ENCODE measurements around the gene MRC2. TPM values are rescaled to one million over a fixed set of nuclear protein-coding genes. Genes with fewer than 3 reads are reported as not detected.
"Not testable (repeated sequence)": the region's sequence is repeated elsewhere in the genome, so short reads cannot be mapped to it uniquely, and the experiment has no call there.

MRC2 gene
- total and polyA plus RNA-seq, 2 donors = 45.1 to 206 TPM

DNA sequence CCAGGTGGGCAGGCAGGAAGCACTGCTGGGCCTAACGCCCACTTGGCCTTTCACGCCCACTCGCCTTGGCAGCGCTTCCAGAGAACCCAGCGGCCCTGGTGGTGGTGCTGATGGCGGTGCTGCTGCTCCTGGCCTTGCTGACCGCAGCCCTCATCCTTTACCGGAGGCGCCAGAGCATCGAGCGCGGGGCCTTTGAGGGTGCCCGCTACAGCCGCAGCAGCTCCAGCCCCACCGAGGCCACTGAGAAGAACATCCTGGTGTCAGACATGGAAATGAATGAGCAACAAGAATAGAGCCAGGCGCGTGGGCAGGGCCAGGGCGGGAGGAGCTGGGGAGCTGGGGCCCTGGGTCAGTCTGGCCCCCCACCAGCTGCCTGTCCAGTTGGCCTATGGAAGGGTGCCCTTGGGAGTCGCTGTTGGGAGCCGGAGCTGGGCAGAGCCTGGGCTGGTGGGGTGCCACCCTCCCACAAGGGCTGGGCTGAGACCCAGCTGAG, 64.7 kb downstream of the MRC2 start:
- DNase-seq (ENCODE audit: extremely low spot score) = no peak
- no peak overlapping the region for H3K27ac ChIP-seq (ENCODE audit: low read depth)
- no peaks in the 10 kb centered on the region for H3K36me3 ChIP-seq (ENCODE audit: insufficient read depth)
- 93% methylated on average over 20 of the region's 20 CpGs for WGBS
- no peak overlapping the region for H3K4me3 ChIP-seq (ENCODE audit: low read depth, low read length)
- H3K4me1 ChIP-seq (ENCODE audit: insufficient read depth) = no peaks in the 10 kb centered on the region

DNA sequence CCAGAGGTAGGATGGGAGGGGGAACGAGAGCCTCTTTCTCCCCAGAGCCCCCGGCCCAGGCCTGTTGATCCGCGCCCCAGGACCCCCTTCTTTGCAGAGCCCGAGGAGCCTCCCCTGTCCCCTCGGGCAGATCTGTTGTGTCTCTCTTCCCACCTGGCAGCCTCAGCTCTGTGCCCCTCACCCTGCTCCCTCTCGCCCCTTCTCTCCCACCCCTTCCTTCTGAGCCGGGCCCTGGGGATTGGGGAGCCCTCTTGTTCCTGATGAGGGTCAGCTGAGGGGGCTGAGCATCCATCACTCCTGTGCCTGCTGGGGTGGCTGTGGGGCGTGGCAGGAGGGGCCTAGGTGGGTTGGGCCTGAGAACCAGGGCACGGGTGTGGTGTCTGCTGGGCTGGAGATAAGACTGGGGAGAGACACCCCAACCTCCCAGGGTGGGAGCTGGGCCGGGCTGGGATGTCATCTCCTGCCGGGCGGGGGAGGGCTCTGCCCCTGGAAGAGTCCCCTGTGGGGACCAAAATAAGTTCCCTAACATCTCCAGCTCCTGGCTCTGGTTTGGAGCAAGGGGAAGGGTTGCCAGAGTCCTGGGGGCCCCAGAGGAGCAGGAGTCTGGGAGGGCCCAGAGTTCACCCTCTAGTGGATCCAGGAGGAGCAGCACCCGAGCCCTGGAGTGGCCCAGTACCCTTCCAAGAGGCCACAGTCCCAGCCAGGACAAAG, 65.4 kb downstream of the MRC2 start:
- WGBS = 73% methylated on average over 14 of the region's 14 CpGs
- no peaks in the 10 kb centered on the region for H3K36me3 ChIP-seq (ENCODE audit: insufficient read depth)
- H3K4me1 ChIP-seq (ENCODE audit: insufficient read depth) = no peaks in the 10 kb centered on the region
- no peak for DNase-seq (ENCODE audit: extremely low spot score)
- no peak overlapping the region for H3K4me3 ChIP-seq (ENCODE audit: low read depth, low read length)
- H3K27ac ChIP-seq (ENCODE audit: low read depth) = no peak overlapping the region

DNA sequence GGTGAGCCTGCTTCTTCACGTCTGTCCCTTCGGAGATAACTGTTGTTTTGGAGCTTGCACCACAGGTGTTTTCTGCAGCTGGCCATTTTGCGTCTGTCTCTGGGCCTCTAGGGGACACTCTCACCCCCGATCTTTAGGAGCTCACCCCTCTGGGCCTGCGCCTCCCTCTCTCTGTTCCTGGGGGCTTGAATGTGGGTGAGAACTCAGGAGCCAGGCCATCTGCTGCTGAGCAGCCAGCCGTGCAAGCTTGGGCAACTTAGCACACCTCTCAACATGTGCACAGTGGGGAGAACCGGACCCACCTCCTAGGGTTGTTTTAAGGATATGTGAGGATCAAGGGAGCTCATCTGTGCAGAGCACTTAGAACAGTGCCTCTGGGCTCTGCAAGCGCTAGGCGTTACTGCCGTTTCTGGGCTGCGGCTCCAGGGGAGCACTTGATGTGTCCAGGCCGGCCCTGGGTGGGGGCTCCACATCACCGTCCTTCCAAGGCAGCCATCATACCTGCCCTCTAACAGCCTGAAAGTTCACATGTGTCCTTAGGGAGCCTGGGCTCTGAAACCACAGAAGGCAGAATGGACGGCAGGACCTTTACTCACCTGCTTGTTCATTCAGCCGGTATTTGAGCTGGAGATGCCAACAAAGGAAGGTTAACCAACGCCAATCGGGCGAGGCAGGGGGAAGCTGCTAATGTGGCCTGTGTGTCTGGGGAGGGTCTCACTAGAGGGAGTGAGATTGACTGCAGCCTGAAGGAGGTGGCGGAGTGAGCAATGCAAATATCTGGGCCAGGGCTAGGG, 66.3 kb downstream of the MRC2 start:
- no peak overlapping the region for H3K27ac ChIP-seq (ENCODE audit: low read depth)
- no peak for DNase-seq (ENCODE audit: extremely low spot score)
- 75% methylated on average over 19 of the region's 19 CpGs for WGBS
- no peak overlapping the region for H3K4me3 ChIP-seq (ENCODE audit: low read depth, low read length)
- no peaks in the 10 kb centered on the region for H3K36me3 ChIP-seq (ENCODE audit: insufficient read depth)
- H3K4me1 ChIP-seq (ENCODE audit: insufficient read depth) = no peaks in the 10 kb centered on the region

DNA sequence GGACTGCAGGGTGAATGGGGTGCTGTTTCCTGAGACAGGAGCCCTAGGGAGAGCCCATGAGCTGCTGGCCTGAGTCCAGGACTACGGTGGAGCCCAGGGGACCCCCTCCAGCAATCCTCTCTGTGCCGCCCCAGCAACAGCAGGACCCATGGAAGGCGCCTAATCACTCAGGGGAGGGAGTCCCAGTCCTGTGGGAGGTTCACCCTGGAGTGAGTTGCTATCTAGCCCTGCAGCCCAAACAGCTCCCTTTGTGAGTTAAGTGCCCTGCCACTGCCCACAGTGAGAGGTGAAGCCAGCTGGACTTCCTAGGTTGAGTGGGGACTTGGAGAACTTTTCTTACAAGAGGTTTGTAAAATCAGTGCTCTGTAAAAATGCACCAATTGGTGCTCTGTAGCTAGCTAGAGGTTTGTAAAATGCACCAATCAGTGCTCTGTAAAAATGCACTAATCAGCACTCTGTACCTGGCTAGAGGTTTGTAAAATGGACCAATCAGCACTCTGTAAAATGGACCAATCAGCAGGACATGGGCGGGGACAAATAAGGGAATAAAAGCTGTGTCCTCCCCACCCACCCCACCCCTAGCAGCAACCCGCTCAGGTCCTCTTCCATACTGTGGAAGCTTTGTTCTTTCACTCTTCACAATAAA, 67.7 kb downstream of the MRC2 start:
- not testable (repeated sequence) for H3K4me1 ChIP-seq (ENCODE audit: insufficient read depth); H3K36me3 ChIP-seq (ENCODE audit: insufficient read depth); H3K27ac ChIP-seq (ENCODE audit: low read depth); DNase-seq (ENCODE audit: extremely low spot score); H3K4me3 ChIP-seq (ENCODE audit: low read depth, low read length)
- WGBS = 89% methylated on average over 5 of the region's 5 CpGs

DNA sequence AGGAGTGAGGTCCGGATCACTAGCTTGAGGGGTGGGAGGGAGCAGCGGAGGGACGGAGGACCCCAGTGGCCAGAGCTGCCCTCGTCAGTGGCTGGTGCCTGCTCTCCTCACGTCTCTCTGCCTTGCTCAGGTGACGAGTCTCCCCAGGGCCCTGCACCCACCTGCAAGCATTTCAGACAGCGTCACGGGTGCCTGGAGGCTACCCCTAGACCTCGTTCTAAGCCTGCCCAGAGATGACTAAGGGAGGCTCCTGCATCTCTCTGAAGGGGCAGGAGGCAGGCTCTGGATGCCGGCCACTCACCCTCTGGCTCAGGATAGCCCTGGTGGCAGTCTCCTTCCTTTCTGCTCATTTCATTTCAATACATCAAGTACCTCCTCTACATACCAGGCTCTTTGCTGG, 68.8 kb downstream of the MRC2 start:
- DNase-seq (ENCODE audit: extremely low spot score) = no peak

DNA sequence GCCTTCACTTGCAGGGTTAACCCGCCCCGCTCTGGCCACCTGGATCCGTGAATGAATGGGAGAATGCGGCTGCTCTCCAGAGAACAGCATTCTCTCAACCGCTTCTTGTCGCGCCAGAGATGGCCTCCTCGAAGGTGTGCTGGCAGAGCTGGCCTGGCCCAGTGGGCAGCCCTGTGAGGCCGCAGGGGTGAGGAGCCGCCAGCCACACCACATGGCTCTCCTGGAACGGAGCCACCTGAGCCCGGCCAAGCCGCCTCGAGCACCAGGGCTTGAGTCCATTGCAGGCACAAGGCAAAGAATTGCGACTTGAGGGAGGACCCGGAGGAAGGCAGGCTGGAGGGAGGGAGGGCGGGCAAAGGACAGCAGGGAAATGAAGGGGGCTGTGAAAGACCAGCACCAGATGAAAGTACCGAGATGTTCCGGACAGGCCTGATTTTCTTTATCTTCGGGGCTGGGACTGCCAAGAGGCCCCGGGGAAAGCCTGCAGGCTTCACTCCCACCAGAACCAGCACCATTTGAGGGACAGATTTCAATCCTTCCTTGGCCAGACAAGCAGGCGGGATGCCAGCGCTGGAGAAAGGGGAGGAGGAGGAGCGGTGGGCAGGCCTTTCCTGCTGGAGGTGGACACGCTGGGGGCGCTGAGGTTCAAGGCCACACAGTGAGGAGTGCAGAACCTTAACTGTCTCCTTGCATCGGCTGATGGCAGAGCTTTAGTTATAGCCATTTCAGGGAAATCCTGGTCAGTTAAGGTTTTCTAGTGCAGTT, 69.4 kb downstream of the MRC2 start:
- DNase-seq (ENCODE audit: extremely low spot score) = no peak
- no peaks in the 10 kb centered on the region for H3K36me3 ChIP-seq (ENCODE audit: insufficient read depth)
- no peaks in the 10 kb centered on the region for H3K4me1 ChIP-seq (ENCODE audit: insufficient read depth)
- 67% methylated on average over 27 of the region's 27 CpGs for WGBS
- H3K27ac ChIP-seq (ENCODE audit: low read depth) = no peak overlapping the region
- no peak overlapping the region for H3K4me3 ChIP-seq (ENCODE audit: low read depth, low read length)

More for the DNA sequence above, 68.8 kb downstream of the MRC2 start:
- Histone ChIP-seq H3K4me1 (ENCODE audit: insufficient read depth) (no peaks in the 10 kb centered on the region), H3K36me3 (ENCODE audit: insufficient read depth) (no peaks in the 10 kb centered on the region), H3K27ac (ENCODE audit: low read depth) (no peak overlapping the region), H3K4me3 (ENCODE audit: low read depth, low read length) (no peak overlapping the region)
- 90% methylated on average over 10 of the region's 10 CpGs for WGBS

DNA sequence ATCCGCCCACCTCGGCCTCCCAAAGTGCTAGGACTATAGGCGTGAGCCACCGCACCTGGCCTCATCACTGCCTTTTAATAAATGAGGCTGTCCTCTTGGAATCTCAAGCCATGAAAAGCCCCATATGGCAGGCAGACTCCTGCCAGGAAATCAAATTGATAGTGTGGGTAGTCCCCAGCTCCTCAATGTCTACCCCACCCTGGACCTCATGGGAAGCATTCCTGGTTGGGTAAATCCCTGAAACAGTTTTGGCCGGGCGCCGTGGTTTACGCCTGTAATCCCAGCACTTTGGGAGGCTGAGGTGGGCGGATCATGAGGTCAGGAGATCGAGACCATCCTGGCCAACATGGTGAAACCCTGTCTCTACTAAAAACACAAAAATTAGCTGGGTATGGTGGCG, 71.0 kb downstream of the MRC2 start:
- H3K27ac ChIP-seq (ENCODE audit: low read depth); H3K36me3 ChIP-seq (ENCODE audit: insufficient read depth); H3K4me1 ChIP-seq (ENCODE audit: insufficient read depth); DNase-seq (ENCODE audit: extremely low spot score); H3K4me3 ChIP-seq (ENCODE audit: low read depth, low read length): not testable (repeated sequence)
- WGBS = 76% methylated on average over 11 of the region's 11 CpGs

DNA sequence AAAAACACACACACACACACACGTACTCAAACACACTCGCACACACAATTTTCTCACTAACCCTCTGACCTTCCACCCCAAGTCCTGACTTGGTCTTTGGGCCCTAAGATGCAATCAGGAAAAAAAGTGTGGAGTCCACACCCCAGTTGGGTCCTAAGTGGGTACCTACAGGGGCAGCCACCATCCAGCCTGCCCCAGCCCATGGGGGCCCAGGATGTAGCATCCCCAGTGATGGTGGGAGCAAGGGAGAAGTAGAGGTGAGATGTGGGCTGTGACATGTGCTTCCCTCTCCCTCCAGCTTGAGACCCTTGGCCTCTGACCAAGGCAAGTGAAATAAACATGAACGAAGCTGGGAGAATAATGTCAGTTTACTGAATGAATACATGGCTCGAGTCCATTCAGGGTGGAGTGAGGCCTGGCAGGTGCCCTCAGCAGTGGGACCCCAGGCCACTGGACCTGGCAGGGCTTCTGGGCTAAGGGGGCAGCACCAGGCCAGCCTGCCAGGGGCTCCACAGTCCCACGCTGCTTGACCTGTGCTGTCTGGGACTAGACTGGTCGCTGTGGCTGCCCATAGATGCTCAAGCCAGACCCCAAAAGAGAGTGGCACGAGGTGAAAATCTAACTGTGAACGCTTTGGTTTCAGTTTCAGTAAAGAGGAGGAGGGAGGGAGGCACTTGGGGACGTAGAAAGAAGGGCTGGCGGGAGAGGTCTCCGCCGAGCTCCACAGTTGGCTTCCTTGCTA, 73.7 kb downstream of the MRC2 start:
- Histone ChIP-seq H3K4me3 (ENCODE audit: low read depth, low read length) (no peak overlapping the region), H3K4me1 (ENCODE audit: insufficient read depth) (no peaks in the 10 kb centered on the region), H3K27ac (ENCODE audit: low read depth) (no peak overlapping the region), H3K36me3 (ENCODE audit: insufficient read depth) (no peaks in the 10 kb centered on the region)
- DNase-seq (ENCODE audit: extremely low spot score) = no peak
- WGBS = 78% methylated on average over 12 of the region's 12 CpGs

DNA sequence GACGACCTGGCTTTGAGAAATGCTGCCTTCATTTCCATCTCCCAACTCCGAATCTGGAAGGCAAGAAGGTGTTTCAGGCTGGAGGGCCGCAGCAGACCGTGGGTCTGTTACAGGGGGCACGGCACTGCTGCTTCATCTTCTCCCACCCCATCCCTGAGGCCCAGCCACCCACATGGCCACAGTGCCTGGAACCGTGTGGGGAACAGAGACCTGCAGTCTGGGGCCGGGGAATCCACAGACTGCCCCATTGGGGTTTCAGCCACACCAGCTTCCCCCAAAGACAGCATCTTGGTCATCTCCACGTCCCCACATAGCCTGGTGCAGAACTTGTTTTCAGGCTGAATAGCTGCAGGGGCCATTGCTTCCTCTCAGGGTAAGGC, 74.2 kb downstream of the MRC2 start:
- no peak for DNase-seq (ENCODE audit: extremely low spot score)
- Histone ChIP-seq H3K27ac (ENCODE audit: low read depth) (no peak overlapping the region), H3K36me3 (ENCODE audit: insufficient read depth) (no peaks in the 10 kb centered on the region)

DNA sequence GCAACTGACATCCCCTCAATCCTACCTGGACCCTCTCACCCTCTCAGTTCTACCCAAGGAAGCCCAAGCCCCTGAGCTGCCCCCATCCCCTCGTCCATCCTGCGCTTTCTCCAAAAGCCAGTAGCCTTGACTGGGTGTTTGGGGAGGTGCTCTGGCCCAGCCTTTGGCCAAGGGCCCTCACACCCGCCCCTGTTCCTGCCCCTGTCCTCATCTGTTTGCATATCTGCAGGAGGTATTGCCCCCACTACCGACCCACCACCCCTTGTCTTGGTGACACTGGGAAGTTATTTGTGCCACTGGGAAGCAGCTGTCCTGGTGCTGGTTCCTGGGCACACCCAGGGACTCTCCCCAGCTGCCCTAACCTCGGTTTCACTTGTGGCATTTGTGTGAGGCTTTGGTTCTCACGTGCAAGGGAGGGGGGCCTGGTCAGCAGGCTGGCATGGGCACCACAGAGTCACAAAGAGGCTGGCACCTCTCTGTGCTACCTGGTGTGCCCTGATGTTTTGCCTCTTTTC, 75.3 kb downstream of the MRC2 start:
- no peaks in the 10 kb centered on the region for H3K36me3 ChIP-seq (ENCODE audit: insufficient read depth)
- 80% methylated on average over 6 of the region's 6 CpGs for WGBS
- H3K27ac ChIP-seq (ENCODE audit: low read depth) = no peak overlapping the region
- no peaks in the 10 kb centered on the region for H3K4me1 ChIP-seq (ENCODE audit: insufficient read depth)
- H3K4me3 ChIP-seq (ENCODE audit: low read depth, low read length) = no peak overlapping the region
- DNase-seq (ENCODE audit: extremely low spot score) = no peak

More for the DNA sequence above, 74.2 kb downstream of the MRC2 start:
- Histone ChIP-seq H3K4me3 (ENCODE audit: low read depth, low read length) (no peak overlapping the region), H3K4me1 (ENCODE audit: insufficient read depth) (no peaks in the 10 kb centered on the region)
- 89% methylated on average over 8 of the region's 8 CpGs for WGBS

DNA sequence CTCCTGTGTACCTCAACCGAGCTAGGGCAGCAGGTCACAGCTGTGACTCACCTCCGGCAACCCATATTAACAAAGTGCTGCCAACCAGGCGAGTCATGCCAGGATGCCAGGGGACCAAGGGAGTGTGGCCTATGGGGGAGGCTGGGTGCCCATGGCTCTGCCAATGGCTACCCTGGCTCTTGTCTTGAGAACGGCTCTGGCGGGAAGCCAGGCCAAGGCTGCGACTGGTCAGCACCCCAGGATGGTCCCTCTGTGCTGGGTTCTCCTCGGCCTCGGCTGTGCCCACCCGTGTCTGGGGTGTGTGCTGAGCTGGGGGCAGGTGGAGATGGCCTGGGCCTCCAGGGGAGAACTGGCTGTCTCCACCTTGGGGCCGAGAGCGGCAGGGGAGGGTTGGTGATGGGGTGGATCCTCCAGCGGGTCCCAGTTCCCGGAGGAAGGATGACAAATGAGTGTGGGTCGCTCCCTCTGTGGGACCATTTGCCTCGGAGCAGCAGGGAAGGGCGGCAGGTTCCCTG, 75.8 kb downstream of the MRC2 start:
- no peak overlapping the region for H3K27ac ChIP-seq (ENCODE audit: low read depth)
- no peaks in the 10 kb centered on the region for H3K4me1 ChIP-seq (ENCODE audit: insufficient read depth)
- 33% methylated on average over 16 of the region's 16 CpGs for WGBS
- no peak overlapping the region for H3K4me3 ChIP-seq (ENCODE audit: low read depth, low read length)
- H3K36me3 ChIP-seq (ENCODE audit: insufficient read depth) = no peaks in the 10 kb centered on the region
- DNase-seq (ENCODE audit: extremely low spot score) = no peak

DNA sequence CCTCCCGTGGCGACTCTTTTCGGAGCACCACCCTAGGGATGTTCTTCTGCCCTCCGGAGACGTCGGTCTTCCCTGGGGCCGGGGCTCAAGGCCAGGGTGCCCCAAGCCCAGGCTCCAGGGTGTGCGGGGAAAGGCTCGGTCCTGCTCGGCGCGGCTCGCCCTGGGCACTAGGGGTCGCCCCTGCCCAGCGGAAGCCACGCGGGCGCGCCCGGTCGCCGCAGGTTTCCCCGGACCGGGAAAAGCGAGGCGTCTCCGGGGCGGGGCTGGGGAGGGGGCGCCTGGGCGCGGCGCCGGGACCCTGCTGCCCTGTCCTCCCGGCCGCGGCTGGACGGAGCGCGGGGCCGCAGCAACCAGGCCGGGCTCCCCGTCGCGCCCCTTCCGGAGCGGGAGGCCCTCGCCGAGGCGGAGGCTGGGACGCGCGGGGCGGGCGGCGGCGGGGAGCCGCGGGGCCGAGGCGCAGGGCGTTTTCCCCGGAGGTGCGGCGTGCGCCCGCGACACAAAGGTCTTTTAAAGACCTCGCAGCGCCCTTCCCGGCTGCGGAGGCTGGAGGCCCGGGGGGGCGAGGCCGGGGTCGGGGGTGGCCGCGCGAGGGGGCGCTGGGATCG, 76.4 kb downstream of the MRC2 start:
- under 1% methylated on average over 80 of the region's 80 CpGs for WGBS
- H3K27ac ChIP-seq (ENCODE audit: low read depth) = no peak overlapping the region
- H3K4me1 ChIP-seq (ENCODE audit: insufficient read depth) = no peaks in the 10 kb centered on the region
- no peaks in the 10 kb centered on the region for H3K36me3 ChIP-seq (ENCODE audit: insufficient read depth)
- peak overlapping the region; percentile 70 for H3K4me3 ChIP-seq (ENCODE audit: low read depth, low read length)
- DNase-seq (ENCODE audit: extremely low spot score) = no peak
